ENCODE data around the gene BRI3BP. TPM values are rescaled to one million over a fixed set of nuclear protein-coding genes. Genes with fewer than 3 reads are reported as not detected.

BRI3BP gene
- total RNA-seq, 2 donors from 2014 or later = 3.4 to 8.6 TPM

DNA sequence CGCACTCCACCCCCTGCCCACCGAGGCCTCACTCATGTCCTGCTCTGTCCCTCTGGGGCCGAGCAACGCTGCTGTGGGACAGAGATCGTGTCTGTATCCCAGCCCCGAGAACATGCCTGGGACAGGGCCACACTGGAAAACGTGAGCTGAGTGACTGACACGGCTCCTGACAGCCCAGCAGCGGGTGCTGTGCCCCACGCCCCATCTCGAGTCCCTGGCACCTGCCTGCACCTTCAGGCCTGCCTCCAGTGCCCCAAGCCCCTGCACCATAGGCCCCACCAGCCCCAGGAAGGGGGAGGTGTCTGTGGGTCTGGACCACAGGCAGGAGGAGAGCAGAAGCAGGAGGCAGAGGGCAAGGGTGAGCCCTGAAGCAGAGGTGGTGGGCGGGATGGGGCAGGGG, 44.4 kb upstream of the BRI3BP start:
- intact Hi-C loops (cut with DNase I) = no loop called here
- 90% methylated on average over 12 of the region's 12 CpGs for WGBS
- no peaks in the 10 kb centered on the region for H3K36me3 ChIP-seq

DNA sequence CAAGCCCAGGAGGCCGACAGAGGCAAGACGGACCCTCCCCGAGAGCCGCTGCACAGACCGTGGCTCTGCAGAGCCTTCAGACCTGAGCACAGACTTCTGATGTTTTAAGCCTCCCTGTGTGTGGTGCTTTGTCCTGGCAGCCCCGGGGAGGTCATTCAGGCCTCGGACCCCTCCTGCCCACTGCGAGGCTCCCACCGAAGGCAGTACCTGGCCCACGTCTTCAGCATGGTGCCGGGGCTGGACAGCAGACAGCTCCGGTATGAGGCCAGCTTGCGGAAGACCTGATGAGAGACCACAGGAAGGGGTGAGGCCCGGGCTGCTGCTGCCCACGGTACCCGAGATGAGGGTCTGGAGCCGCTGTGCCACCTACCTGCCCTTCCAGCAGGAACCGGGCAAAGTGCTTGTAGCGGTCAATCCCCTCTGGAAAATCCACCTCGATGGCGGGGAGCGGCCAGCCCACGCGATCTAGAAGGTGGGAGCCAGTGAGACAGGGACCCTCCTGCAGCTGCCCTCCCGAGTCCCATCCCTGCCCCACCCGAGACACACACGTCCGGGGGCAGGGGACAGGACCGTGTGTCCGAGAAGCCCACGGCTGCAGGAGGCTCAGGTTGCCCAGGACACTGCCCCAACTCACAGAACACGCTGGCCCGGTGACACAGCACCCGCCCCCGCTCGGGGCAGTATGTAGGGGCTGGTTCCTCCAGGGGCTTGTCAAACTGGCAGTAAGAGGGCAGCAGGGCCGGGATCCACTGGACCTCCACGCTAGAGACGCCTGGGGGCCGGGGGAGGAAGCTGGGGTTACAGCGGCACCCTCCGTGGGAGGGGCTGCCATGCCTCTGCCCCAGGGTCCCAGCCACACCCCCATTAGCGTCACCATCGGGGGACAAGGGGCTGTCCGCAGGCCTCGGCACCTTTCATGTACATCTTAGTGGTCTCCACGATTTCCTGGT, 43.4 kb upstream of the BRI3BP start:
- intact Hi-C loops (cut with DNase I) = no loop called here
- H3K4me1 ChIP-seq (replicated peaks) = no peaks in the 10 kb centered on the region
- WGBS = 92% methylated on average over 43 of the region's 47 CpGs

More for the DNA sequence above, 44.4 kb upstream of the BRI3BP start:
- Histone ChIP-seq H3K27me3 (replicated peaks; ENCODE audit: insufficient read depth) (no peaks in the 10 kb centered on the region), H3K27ac (no peak overlapping the region), H3K4me1 (replicated peaks) (no peaks in the 10 kb centered on the region), H3K4me3 (no peak overlapping the region), H3K9me3 (no peaks in the 10 kb centered on the region)
- TF ChIP-seq, protein P1, sequence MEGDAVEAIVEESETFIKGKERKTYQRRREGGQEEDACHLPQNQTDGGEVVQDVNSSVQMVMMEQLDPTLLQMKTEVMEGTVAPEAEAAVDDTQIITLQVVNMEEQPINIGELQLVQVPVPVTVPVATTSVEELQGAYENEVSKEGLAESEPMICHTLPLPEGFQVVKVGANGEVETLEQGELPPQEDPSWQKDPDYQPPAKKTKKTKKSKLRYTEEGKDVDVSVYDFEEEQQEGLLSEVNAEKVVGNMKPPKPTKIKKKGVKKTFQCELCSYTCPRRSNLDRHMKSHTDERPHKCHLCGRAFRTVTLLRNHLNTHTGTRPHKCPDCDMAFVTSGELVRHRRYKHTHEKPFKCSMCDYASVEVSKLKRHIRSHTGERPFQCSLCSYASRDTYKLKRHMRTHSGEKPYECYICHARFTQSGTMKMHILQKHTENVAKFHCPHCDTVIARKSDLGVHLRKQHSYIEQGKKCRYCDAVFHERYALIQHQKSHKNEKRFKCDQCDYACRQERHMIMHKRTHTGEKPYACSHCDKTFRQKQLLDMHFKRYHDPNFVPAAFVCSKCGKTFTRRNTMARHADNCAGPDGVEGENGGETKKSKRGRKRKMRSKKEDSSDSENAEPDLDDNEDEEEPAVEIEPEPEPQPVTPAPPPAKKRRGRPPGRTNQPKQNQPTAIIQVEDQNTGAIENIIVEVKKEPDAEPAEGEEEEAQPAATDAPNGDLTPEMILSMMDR (IDR thresholded peaks at IDR 0.05) = no peak
- TF ChIP-seq POLR2A (IDR thresholded peaks at IDR 0.05) (no peak), POLR2AphosphoS5 (IDR thresholded peaks at IDR 0.05) (no peak)
- no peak for DNase-seq (ENCODE audit: low spot score)

DNA sequence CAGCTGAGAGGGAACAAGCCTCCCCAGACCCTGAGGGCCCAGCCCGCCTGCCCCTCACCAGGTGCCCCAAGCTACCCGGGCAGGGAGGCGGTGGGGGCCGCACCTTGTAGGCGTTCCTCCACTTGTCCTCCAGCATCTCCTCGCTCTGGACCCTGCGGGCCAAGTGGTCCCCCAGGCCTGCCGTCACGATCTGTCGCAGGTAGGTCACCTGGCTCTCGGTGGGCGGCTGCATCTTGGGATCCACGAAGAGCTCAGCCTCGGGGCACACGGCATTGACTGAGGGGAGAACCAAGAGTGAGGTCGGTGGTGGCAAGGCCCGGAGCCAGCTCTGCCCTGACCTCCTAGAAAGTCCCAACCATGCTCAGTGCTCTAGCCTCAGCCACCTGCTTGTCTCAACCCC, 41.1 kb upstream of the BRI3BP start:
- Histone ChIP-seq H3K36me3 (no peaks in the 10 kb centered on the region), H3K27me3 (replicated peaks; ENCODE audit: insufficient read depth) (no peaks in the 10 kb centered on the region), H3K4me3 (no peak overlapping the region), H3K9me3 (no peaks in the 10 kb centered on the region), H3K27ac (no peak overlapping the region), H3K4me1 (replicated peaks) (no peaks in the 10 kb centered on the region)
- intact Hi-C loops (cut with DNase I) = no loop called here
- TF ChIP-seq POLR2A (IDR thresholded peaks at IDR 0.05) (no peak), POLR2AphosphoS5 (IDR thresholded peaks at IDR 0.05) (no peak)
- TF ChIP-seq, protein P1 (IDR thresholded peaks at IDR 0.05) = no peak
- 78% methylated on average over 7 of the region's 17 CpGs for WGBS
- no peak for DNase-seq (ENCODE audit: low spot score)

More for the DNA sequence above, 43.4 kb upstream of the BRI3BP start:
- Histone ChIP-seq H3K9me3 (no peaks in the 10 kb centered on the region), H3K27ac (no peak overlapping the region), H3K4me3 (no peak overlapping the region), H3K27me3 (replicated peaks; ENCODE audit: insufficient read depth) (no peaks in the 10 kb centered on the region), H3K36me3 (no peaks in the 10 kb centered on the region)
- DNase-seq (ENCODE audit: low spot score) = no peak
- TF ChIP-seq POLR2A (IDR thresholded peaks at IDR 0.05) (no peak), POLR2AphosphoS5 (IDR thresholded peaks at IDR 0.05) (no peak)
- TF ChIP-seq, protein P1 (IDR thresholded peaks at IDR 0.05) = no peak

DNA sequence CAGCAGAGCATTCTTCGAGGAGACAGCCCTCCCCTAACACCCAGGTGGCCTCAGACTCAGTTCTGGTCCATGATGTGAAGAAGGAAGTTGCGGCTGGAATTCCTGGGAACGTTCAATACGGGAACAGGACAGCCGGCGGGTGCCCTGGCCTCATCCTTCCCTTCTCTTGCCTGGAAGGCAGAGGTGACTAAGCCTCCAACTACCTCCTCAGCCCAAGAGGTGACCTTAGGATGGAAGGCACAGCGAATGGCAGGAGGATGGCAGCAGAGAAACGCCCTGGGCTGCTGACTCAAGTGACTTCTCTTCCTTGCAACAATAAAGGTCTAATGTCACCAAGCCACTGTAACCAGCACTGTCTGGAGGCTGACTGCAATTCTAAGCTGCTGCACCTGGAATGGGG, 40.6 kb upstream of the BRI3BP start:
- H3K4me3 ChIP-seq = no peak overlapping the region
- H3K27me3 ChIP-seq (replicated peaks; ENCODE audit: insufficient read depth) = no peaks in the 10 kb centered on the region
- TF ChIP-seq, protein P1 (IDR thresholded peaks at IDR 0.05) = no peak
- TF ChIP-seq POLR2A (IDR thresholded peaks at IDR 0.05) (no peak), POLR2AphosphoS5 (IDR thresholded peaks at IDR 0.05) (no peak)
- intact Hi-C loops (cut with DNase I) = no loop called here
- 72% methylated on average over 8 of the region's 8 CpGs for WGBS
- H3K36me3 ChIP-seq = no peaks in the 10 kb centered on the region
- no peaks in the 10 kb centered on the region for H3K4me1 ChIP-seq (replicated peaks)
- H3K9me3 ChIP-seq = no peaks in the 10 kb centered on the region
- no peak overlapping the region for H3K27ac ChIP-seq
- DNase-seq (ENCODE audit: low spot score) = no peak

All from prostate gland (tissue), 2 donors.